GM12878 (cell line): ENCODE results near the gene EMILIN2.

Experiments used
- CTCF ChIP-seq, 3 experiments: IDR thresholded peaks in 2 of 3; conservative IDR thresholded peaks in 1 of 3; 2 replicates each; pipeline ENCODE4 v1.5.1; 2011; ENCODE audit warnings: low read depth in 3 of 3, low read length in 3 of 3, mild to moderate bottlenecking in 3 of 3, control low read depth in 2 of 3, moderate library complexity in 2 of 3, inconsistent platforms in 1 of 3, mixed read lengths in 1 of 3; ENCODE audit not compliant: control insufficient read depth in 2 of 3, insufficient read depth in 1 of 3; ENCODE audit errors: extremely low read depth in 1 of 3
- FOXK2 ChIP-seq: fragments of 450-650 bp; IDR thresholded peaks from 2 replicates; pipeline ENCODE4 v1.6.1; 2017; ENCODE audit warnings: mild to moderate bottlenecking, moderate library complexity
- MYC ChIP-seq: IDR thresholded peaks from 2 replicates; pipeline ENCODE4 v1.6.1; 2011; ENCODE audit warnings: mild to moderate bottlenecking, low read length, moderate library complexity, inconsistent platforms; ENCODE audit not compliant: insufficient read depth, insufficient replicate concordance, insufficient read length, severe bottlenecking
- PBX3 ChIP-seq: IDR thresholded peaks from 2 replicates; pipeline ENCODE4 v1.6.1; 2011; ENCODE audit warnings: mild to moderate bottlenecking, low read depth, low read length, moderate library complexity; ENCODE audit not compliant: insufficient replicate concordance
- POLR2A ChIP-seq: IDR thresholded peaks from 2 replicates; pipeline ENCODE4 v1.6.1; 2011; ENCODE audit warnings: low read depth, mild to moderate bottlenecking, low read length
- RAD21 ChIP-seq: IDR thresholded peaks from 2 replicates; pipeline ENCODE4 v1.6.1; 2011; ENCODE audit warnings: mild to moderate bottlenecking, low read depth, low read length, moderate library complexity; ENCODE audit not compliant: insufficient read depth
- USF1 ChIP-seq: IDR thresholded peaks from 2 replicates; pipeline ENCODE4 v1.6.1; 2011; ENCODE audit warnings: borderline replicate concordance, low read depth, mild to moderate bottlenecking, moderate library complexity, mixed read lengths, low read length; ENCODE audit not compliant: insufficient read depth; ENCODE audit errors: extremely low read length

GRCh38 chr18:2854875-2855274 lies 8.1 kb downstream of the EMILIN2 start:
- no peak for TF ChIP-seq USF1
- no peak for TF ChIP-seq FOXK2
- no peak for TF ChIP-seq CTCF (IDR thresholded peaks at IDR 0.05 in 2 of 3, conservative IDR thresholded peaks at IDR 0.05 in 1 of 3; ENCODE audit: control insufficient read depth in 2 of 3, extremely low read depth in 1 of 3, insufficient read depth in 1 of 3, low read depth in 3 of 3, low read length in 3 of 3)
- TF ChIP-seq MYC, result no peak
- no peak for TF ChIP-seq POLR2A
- TF ChIP-seq PBX3, result no peak
- TF ChIP-seq RAD21, result no peak
